ENCODE measurements around the gene PSMD2.
"Not testable (repeated sequence)": the region's sequence is repeated elsewhere in the genome, so short reads cannot be mapped to it uniquely, and the experiment has no call there.

Gene PSMD2

GRCh38 chr3:184298759-184299487, at the start of gene PSMD2:
PSMD2 (plus strand) TSS chr3:184299241; CDS start chr3:184299267, 26 bp downstream.
- peak; percentile 100 for DNase-seq

GRCh38 chr3:184249412-184250166, 49.5 kb upstream of the PSMD2 start, which contains the start of gene EEF1AKMT4:
EEF1AKMT4 (plus strand) TSS chr3:184249672; CDS start chr3:184249695, 23 bp downstream.
- DNase-seq: peak; percentile 99

- peak; percentile 96 for DNase-seq
Measured at GRCh38 chr3:184250167-184250828, 48.7 kb upstream of the PSMD2 start.

- no peak for DNase-seq
Measured at GRCh38 chr3:184255291-184256039, 43.6 kb upstream of the PSMD2 start.

GRCh38 chr3:184257083-184257915, 41.7 kb upstream of the PSMD2 start:
- no peak for DNase-seq

- DNase-seq: no peak
Measured at GRCh38 chr3:184258926-184259325, 40.1 kb upstream of the PSMD2 start.

GRCh38 chr3:184259396-184259877, 39.6 kb upstream of the PSMD2 start:
- no peak for DNase-seq

- DNase-seq: no peak
Measured at GRCh38 chr3:184259878-184260723, 38.9 kb upstream of the PSMD2 start.

- DNase-seq: no peak
Measured at GRCh38 chr3:184260724-184261269, 38.2 kb upstream of the PSMD2 start.

- peak; percentile 97 for DNase-seq
Measured at GRCh38 chr3:184261270-184261853, 37.7 kb upstream of the PSMD2 start, which contains the start of gene CAMK2N2. CAMK2N2 (minus strand) TSS chr3:184261553; CDS start chr3:184261285, 268 bp downstream.

- DNase-seq: peak; percentile 82
Measured at GRCh38 chr3:184261854-184262763, 36.9 kb upstream of the PSMD2 start.

GRCh38 chr3:184262764-184263179, 36.3 kb upstream of the PSMD2 start:
- DNase-seq: no peak

- DNase-seq: not testable (repeated sequence)
Measured at GRCh38 chr3:184267249-184267648, 31.8 kb upstream of the PSMD2 start.

GRCh38 chr3:184272269-184272668, 26.8 kb upstream of the PSMD2 start:
- no peak for DNase-seq

GRCh38 chr3:184275381-184275701, 23.7 kb upstream of the PSMD2 start:
- DNase-seq: no peak

- no peak for DNase-seq
Measured at GRCh38 chr3:184275961-184276910, 22.8 kb upstream of the PSMD2 start, which contains the start of gene ECE2. ECE2 (plus strand) TSS chr3:184276022; CDS start chr3:184276154, 132 bp downstream.

GRCh38 chr3:184277366-184277765, 21.7 kb upstream of the PSMD2 start:
- DNase-seq: no peak

GRCh38 chr3:184282941-184283340, 16.1 kb upstream of the PSMD2 start:
- DNase-seq: no peak
